ENCODE measurements around the gene PDGFRB.

GRCh38 chr5:150134198-150134588, 21.5 kb downstream of the PDGFRB start:
- TF ChIP-seq, protein P1, sequence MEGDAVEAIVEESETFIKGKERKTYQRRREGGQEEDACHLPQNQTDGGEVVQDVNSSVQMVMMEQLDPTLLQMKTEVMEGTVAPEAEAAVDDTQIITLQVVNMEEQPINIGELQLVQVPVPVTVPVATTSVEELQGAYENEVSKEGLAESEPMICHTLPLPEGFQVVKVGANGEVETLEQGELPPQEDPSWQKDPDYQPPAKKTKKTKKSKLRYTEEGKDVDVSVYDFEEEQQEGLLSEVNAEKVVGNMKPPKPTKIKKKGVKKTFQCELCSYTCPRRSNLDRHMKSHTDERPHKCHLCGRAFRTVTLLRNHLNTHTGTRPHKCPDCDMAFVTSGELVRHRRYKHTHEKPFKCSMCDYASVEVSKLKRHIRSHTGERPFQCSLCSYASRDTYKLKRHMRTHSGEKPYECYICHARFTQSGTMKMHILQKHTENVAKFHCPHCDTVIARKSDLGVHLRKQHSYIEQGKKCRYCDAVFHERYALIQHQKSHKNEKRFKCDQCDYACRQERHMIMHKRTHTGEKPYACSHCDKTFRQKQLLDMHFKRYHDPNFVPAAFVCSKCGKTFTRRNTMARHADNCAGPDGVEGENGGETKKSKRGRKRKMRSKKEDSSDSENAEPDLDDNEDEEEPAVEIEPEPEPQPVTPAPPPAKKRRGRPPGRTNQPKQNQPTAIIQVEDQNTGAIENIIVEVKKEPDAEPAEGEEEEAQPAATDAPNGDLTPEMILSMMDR (IDR thresholded peaks at IDR 0.05; ENCODE audit: low read depth, low read length, missing input control) = no peak
- TF ChIP-seq, protein P2, sequence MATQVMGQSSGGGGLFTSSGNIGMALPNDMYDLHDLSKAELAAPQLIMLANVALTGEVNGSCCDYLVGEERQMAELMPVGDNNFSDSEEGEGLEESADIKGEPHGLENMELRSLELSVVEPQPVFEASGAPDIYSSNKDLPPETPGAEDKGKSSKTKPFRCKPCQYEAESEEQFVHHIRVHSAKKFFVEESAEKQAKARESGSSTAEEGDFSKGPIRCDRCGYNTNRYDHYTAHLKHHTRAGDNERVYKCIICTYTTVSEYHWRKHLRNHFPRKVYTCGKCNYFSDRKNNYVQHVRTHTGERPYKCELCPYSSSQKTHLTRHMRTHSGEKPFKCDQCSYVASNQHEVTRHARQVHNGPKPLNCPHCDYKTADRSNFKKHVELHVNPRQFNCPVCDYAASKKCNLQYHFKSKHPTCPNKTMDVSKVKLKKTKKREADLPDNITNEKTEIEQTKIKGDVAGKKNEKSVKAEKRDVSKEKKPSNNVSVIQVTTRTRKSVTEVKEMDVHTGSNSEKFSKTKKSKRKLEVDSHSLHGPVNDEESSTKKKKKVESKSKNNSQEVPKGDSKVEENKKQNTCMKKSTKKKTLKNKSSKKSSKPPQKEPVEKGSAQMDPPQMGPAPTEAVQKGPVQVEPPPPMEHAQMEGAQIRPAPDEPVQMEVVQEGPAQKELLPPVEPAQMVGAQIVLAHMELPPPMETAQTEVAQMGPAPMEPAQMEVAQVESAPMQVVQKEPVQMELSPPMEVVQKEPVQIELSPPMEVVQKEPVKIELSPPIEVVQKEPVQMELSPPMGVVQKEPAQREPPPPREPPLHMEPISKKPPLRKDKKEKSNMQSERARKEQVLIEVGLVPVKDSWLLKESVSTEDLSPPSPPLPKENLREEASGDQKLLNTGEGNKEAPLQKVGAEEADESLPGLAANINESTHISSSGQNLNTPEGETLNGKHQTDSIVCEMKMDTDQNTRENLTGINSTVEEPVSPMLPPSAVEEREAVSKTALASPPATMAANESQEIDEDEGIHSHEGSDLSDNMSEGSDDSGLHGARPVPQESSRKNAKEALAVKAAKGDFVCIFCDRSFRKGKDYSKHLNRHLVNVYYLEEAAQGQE (IDR thresholded peaks at IDR 0.05) = no peak
- TF ChIP-seq JUND (IDR thresholded peaks at IDR 0.05) = no peak
- TF ChIP-seq GABPA (IDR thresholded peaks at IDR 0.05 in 1 of 2, conservative IDR thresholded peaks at IDR 0.05 in 1 of 2) = no peak
- TF ChIP-seq TAF1 (conservative IDR thresholded peaks at IDR 0.05) = no peak
- no peak for TF ChIP-seq SP1 (IDR thresholded peaks at IDR 0.05)
- TF ChIP-seq, protein P3, sequence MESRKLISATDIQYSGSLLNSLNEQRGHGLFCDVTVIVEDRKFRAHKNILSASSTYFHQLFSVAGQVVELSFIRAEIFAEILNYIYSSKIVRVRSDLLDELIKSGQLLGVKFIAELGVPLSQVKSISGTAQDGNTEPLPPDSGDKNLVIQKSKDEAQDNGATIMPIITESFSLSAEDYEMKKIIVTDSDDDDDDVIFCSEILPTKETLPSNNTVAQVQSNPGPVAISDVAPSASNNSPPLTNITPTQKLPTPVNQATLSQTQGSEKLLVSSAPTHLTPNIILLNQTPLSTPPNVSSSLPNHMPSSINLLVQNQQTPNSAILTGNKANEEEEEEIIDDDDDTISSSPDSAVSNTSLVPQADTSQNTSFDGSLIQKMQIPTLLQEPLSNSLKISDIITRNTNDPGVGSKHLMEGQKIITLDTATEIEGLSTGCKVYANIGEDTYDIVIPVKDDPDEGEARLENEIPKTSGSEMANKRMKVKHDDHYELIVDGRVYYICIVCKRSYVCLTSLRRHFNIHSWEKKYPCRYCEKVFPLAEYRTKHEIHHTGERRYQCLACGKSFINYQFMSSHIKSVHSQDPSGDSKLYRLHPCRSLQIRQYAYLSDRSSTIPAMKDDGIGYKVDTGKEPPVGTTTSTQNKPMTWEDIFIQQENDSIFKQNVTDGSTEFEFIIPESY (IDR thresholded peaks at IDR 0.05) = no peak
